ENCODE results near the gene ARHGAP32.

DNA sequence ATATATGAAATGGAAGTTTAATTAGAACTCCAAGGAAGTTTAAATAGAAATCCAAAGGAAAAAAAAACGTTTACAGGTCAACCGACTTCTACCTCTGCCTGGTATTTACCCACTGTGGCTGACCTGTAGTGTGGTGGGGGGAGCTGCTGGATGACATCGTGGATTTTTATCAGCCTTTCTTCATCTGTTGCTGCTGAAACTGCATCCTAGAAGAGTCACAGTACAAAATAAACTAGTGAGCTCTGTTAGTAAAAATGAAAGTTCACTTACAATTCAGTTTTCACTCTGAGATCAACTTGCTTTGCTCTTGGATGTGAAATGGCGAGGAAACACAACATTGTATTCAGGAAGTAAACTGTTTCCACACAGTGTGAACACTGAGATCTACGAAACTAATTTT lies 206.2 kb downstream of the ARHGAP32 start:
- TF ChIP-seq, protein P1, sequence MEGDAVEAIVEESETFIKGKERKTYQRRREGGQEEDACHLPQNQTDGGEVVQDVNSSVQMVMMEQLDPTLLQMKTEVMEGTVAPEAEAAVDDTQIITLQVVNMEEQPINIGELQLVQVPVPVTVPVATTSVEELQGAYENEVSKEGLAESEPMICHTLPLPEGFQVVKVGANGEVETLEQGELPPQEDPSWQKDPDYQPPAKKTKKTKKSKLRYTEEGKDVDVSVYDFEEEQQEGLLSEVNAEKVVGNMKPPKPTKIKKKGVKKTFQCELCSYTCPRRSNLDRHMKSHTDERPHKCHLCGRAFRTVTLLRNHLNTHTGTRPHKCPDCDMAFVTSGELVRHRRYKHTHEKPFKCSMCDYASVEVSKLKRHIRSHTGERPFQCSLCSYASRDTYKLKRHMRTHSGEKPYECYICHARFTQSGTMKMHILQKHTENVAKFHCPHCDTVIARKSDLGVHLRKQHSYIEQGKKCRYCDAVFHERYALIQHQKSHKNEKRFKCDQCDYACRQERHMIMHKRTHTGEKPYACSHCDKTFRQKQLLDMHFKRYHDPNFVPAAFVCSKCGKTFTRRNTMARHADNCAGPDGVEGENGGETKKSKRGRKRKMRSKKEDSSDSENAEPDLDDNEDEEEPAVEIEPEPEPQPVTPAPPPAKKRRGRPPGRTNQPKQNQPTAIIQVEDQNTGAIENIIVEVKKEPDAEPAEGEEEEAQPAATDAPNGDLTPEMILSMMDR (IDR thresholded peaks at IDR 0.05): no peak
- no peak for TF ChIP-seq POLR2A (IDR thresholded peaks at IDR 0.05)

Data from lower leg skin (tissue), 3 donors.